Fibroblast of lung (primary cell): ENCODE data around the gene UTP11. TPM values are rescaled to one million over a fixed set of nuclear protein-coding genes. Genes with fewer than 3 reads are reported as not detected.

ENCODE experiments used
- DNase-seq, 2 donors: peaks; one replicate each; pipeline versions ENCODE4 v3.0.0 to v3.0.0-alpha.2; 2010; ENCODE audit warnings: low read depth in 2 of 2
- H2AFZ ChIP-seq: 2 replicates; pipeline ENCODE4 v1.5.1; 2012; ENCODE audit warnings: low read length, control low read depth, inconsistent platforms
- H3K27ac ChIP-seq: 2 replicates; pipeline ENCODE4 v1.5.1; 2011; ENCODE audit warnings: low read length, control low read depth; ENCODE audit not compliant: insufficient read depth
- H3K27me3 ChIP-seq: 2 replicates; pipeline ENCODE4 v1.5.1; 2011; ENCODE audit warnings: mild to moderate bottlenecking, low read length; ENCODE audit not compliant: control insufficient read depth, insufficient read depth
- H3K36me3 ChIP-seq: 2 replicates; pipeline ENCODE4 v1.5.1; 2011; ENCODE audit warnings: low read length; ENCODE audit not compliant: control insufficient read depth, insufficient read depth
- H3K4me1 ChIP-seq: 2 replicates; pipeline ENCODE4 v1.5.1; 2011; ENCODE audit warnings: low read length; ENCODE audit not compliant: control insufficient read depth, insufficient read depth; ENCODE audit errors: extremely low read depth
- H3K4me2 ChIP-seq: 2 replicates; pipeline ENCODE4 v1.5.1; 2011; ENCODE audit warnings: low read length, control low read depth; ENCODE audit not compliant: insufficient read depth; ENCODE audit errors: extremely low read depth
- H3K4me3 ChIP-seq, 4 experiments: fragments of 200-600 bp in 1 of 4; sonication (generic) in 1 of 4; replicated peaks in 1 of 4; 2 replicates each; pipeline ENCODE4 v1.5.1; 2011 to 2016; ENCODE audit warnings: low read length in 4 of 4, low read depth in 3 of 4, mild to moderate bottlenecking in 3 of 4, control low read depth in 2 of 4, inconsistent platforms in 1 of 4, mixed read lengths in 1 of 4; ENCODE audit not compliant: insufficient read depth in 1 of 4; ENCODE audit errors: control extremely low read depth in 1 of 4
- H3K79me2 ChIP-seq: 2 replicates; pipeline ENCODE4 v1.5.1; 2012; ENCODE audit warnings: mild to moderate bottlenecking, low read length, inconsistent platforms; ENCODE audit not compliant: control insufficient read depth, insufficient read depth
- H3K9ac ChIP-seq: 2 replicates; pipeline ENCODE4 v1.5.1; 2011; ENCODE audit warnings: mild to moderate bottlenecking, low read length, control low read depth; ENCODE audit not compliant: insufficient read depth
- H3K9me3 ChIP-seq: 2 replicates; pipeline ENCODE4 v1.5.1; 2012; ENCODE audit warnings: low read depth, low read length; ENCODE audit not compliant: control insufficient read depth, insufficient read depth
- H4K20me1 ChIP-seq: 2 replicates; pipeline ENCODE4 v1.5.1; 2011; ENCODE audit warnings: low read length; ENCODE audit not compliant: control insufficient read depth, insufficient read depth; ENCODE audit errors: extremely low read depth
- EZH2 ChIP-seq: IDR thresholded peaks from 2 replicates; pipeline ENCODE4 v1.5.1; 2012; ENCODE audit warnings: low read length, control low read depth, mild to moderate bottlenecking; ENCODE audit errors: missing control alignments
- polyA plus RNA-seq, 2 donors: library from polyadenylated mRNA; depleted of rRNA in 1 of 2; stranded (reverse) in 1 of 2; unstranded in 1 of 2; fragments of >200 nt; gene quantifications; 2 replicates each; pipeline ENCODE4 v1.2.1, GENCODE V29; 2011 to 2012; ENCODE audit warnings: missing spikeins in 1 of 2
- total RNA-seq: library from RNA; depleted of rRNA; stranded (reverse); fragments of >200 nt; gene quantifications from 2 replicates; pipeline ENCODE4 v1.2.1, GENCODE V29; 2014
- TF ChIP-seq, protein P1 (sequence below), 2 donors: IDR thresholded peaks in 1 of 2; conservative IDR thresholded peaks in 1 of 2; 1 replicate in 1 of 2; 2 replicates in 1 of 2; pipeline ENCODE4 v1.5.1; 2011 to 2012; ENCODE audit warnings: low read length in 2 of 2, control low read depth in 1 of 2, inconsistent platforms in 1 of 2, low read depth in 1 of 2, mild to moderate bottlenecking in 1 of 2

The UTP11 gene
- total and polyA plus RNA-seq, 2 donors (not counting 1 experiment from before 2014, with no cell fraction given): 34.8 to 56.5 TPM

DNA sequence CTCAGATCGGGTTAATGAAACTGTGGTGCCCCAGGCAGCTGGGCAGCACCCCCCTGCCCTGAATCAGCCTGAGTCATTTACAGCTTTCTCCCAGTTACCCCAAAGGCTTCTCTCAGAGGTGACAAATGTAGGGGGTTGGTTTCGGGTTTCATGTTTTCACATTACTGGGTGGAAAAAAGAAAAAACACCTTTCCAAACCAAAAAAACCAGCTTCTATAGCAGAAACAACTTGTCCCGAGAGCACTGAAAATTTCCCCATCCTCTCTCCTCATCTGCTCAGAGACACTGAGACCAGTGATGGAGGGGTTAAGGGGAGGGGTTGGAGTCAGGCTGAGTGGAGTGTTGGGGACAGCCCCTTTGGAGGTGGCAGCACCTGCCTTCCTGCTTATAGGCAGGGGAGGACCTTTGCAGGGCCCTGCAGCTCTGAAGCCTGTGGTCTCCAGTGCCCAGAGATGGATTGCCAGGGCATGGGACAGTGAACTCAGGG, 15.6 kb downstream of the UTP11 start:
- no peak overlapping the region for H3K9ac ChIP-seq
- DNase-seq: no peak

DNA sequence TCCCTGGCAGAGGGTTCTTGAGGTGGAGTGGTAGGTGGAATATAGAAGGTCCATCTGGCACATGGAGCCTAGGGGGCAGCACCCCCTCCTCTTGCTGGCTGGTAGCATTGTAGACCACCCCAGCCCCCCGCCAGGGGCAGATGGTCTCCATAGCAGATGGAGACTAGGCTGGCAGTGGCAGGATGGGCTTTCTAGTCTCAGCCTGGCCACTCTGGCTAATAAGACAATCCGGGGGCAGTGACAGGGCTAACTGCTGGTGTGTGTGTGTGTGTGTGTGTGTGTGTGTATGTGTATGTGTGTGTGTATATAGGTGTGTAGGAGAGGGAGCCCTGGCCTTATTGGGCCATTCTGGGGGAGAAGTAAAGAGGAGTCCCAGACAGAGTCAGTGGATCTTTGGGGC, 16.1 kb downstream of the UTP11 start:
- H3K9ac ChIP-seq: no peak overlapping the region
- H2AFZ ChIP-seq: no peak overlapping the region
- H3K27ac ChIP-seq: no peak overlapping the region

More for the DNA sequence above, 15.6 kb downstream of the UTP11 start:
- Histone ChIP-seq H3K9me3 (no peaks in the 10 kb centered on the region), H3K36me3 (peaks cover 9% of the 10 kb centered on the region), H3K27ac (no peak overlapping the region), H3K4me3 (no peak overlapping the region), H4K20me1 (no peaks in the 10 kb centered on the region), H3K4me2 (no peak overlapping the region), H3K79me2 (no peaks in the 10 kb centered on the region), H3K4me1 (peaks cover 16% of the 10 kb centered on the region), H3K27me3 (no peaks in the 10 kb centered on the region), H2AFZ (no peak overlapping the region)
- TF ChIP-seq, protein P1, sequence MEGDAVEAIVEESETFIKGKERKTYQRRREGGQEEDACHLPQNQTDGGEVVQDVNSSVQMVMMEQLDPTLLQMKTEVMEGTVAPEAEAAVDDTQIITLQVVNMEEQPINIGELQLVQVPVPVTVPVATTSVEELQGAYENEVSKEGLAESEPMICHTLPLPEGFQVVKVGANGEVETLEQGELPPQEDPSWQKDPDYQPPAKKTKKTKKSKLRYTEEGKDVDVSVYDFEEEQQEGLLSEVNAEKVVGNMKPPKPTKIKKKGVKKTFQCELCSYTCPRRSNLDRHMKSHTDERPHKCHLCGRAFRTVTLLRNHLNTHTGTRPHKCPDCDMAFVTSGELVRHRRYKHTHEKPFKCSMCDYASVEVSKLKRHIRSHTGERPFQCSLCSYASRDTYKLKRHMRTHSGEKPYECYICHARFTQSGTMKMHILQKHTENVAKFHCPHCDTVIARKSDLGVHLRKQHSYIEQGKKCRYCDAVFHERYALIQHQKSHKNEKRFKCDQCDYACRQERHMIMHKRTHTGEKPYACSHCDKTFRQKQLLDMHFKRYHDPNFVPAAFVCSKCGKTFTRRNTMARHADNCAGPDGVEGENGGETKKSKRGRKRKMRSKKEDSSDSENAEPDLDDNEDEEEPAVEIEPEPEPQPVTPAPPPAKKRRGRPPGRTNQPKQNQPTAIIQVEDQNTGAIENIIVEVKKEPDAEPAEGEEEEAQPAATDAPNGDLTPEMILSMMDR (conservative IDR thresholded peaks at IDR 0.05 in 1 of 2, IDR thresholded peaks at IDR 0.05 in 1 of 2; ENCODE audit: low read depth in 1 of 2, low read length in 2 of 2): no peak
- TF ChIP-seq EZH2: no peak

DNA sequence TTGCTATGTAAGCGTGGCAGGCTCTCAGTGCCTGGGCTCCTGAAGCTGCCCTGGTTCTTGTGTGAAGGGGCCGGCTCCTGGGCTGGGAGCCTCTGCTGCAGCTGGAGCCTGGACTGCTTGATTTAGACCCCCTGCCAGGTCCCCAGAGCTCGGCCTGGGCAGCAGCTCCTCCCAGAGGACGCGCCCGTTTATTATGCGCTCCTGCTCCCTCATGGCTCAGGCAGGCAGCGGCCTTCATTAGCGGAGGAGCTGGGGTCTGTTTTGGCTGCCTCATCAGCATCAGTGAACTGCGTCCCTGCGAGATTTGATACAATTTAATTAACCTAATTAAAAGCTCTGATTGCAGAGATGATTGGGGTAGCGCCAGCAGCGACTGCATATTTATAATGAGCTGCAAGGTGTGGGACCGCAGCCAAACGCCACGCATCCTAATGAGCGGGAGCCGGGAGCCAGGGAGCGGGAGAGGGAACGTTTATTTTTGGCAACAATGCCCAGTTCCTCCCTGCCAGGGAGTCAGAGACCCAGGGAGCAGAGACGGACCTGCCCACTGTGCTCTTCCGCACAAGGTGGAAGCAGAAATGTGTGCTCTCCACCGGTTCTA, 16.6 kb downstream of the UTP11 start:
- Histone ChIP-seq H3K36me3 (peaks cover 7% of the 10 kb centered on the region), H3K4me1 (peaks cover 16% of the 10 kb centered on the region), H3K27ac (peak overlapping the region; percentile 54), H3K9ac (no peak overlapping the region), H3K4me3 (no peak overlapping the region), H3K9me3 (no peaks in the 10 kb centered on the region), H3K4me2 (peak overlapping the region; percentile 64), H3K27me3 (no peaks in the 10 kb centered on the region), H2AFZ (no peak overlapping the region), H3K79me2 (no peaks in the 10 kb centered on the region), H4K20me1 (no peaks in the 10 kb centered on the region)
- DNase-seq: peak; percentile 46 to 53
- TF ChIP-seq EZH2: no peak
- TF ChIP-seq, protein P1 (conservative IDR thresholded peaks at IDR 0.05 in 1 of 2, IDR thresholded peaks at IDR 0.05 in 1 of 2; ENCODE audit: low read depth in 1 of 2, low read length in 2 of 2): peak in 1 of 2 donors; percentile 27

More for the DNA sequence above, 16.1 kb downstream of the UTP11 start:
- H3K9me3 ChIP-seq: no peaks in the 10 kb centered on the region
- peaks cover 16% of the 10 kb centered on the region for H3K4me1 ChIP-seq
- TF ChIP-seq, protein P1 (conservative IDR thresholded peaks at IDR 0.05 in 1 of 2, IDR thresholded peaks at IDR 0.05 in 1 of 2; ENCODE audit: low read depth in 1 of 2, low read length in 2 of 2): peak in 1 of 2 donors; percentile 3
- TF ChIP-seq EZH2: no peak
- DNase-seq: no peak
- H3K4me3 ChIP-seq: no peak overlapping the region
- H4K20me1 ChIP-seq: no peaks in the 10 kb centered on the region
- H3K27me3 ChIP-seq: no peaks in the 10 kb centered on the region
- no peak overlapping the region for H3K4me2 ChIP-seq
- H3K79me2 ChIP-seq: no peaks in the 10 kb centered on the region
- H3K36me3 ChIP-seq: peaks cover 7% of the 10 kb centered on the region
